A673 (cell line): ENCODE measurements around the gene OR51S1.

ENCODE experiments used
- EZH2 ChIP-seq: fragments of 200-600 bp; sonication (generic); IDR thresholded peaks from 2 replicates; pipeline ENCODE4 v1.6.1; 2017; ENCODE audit warnings: borderline replicate concordance, low read depth, mild to moderate bottlenecking, mixed read lengths, antibody characterized with exemption, low read length; ENCODE audit not compliant: poor library complexity, severe bottlenecking
- TF ChIP-seq, protein P1 (sequence below): fragments of 300-800, 200-600 bp; sonication (generic); conservative IDR thresholded peaks from 2 replicates; pipeline ENCODE4 v1.5.1; 2017; ENCODE audit warnings: low read depth, mild to moderate bottlenecking, antibody characterized with exemption, low read length, moderate library complexity, mixed read lengths

- TF ChIP-seq, protein P1, sequence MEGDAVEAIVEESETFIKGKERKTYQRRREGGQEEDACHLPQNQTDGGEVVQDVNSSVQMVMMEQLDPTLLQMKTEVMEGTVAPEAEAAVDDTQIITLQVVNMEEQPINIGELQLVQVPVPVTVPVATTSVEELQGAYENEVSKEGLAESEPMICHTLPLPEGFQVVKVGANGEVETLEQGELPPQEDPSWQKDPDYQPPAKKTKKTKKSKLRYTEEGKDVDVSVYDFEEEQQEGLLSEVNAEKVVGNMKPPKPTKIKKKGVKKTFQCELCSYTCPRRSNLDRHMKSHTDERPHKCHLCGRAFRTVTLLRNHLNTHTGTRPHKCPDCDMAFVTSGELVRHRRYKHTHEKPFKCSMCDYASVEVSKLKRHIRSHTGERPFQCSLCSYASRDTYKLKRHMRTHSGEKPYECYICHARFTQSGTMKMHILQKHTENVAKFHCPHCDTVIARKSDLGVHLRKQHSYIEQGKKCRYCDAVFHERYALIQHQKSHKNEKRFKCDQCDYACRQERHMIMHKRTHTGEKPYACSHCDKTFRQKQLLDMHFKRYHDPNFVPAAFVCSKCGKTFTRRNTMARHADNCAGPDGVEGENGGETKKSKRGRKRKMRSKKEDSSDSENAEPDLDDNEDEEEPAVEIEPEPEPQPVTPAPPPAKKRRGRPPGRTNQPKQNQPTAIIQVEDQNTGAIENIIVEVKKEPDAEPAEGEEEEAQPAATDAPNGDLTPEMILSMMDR: no peak
- no peak for TF ChIP-seq EZH2
Measured at GRCh38 chr11:4851033-4851432, 2.0 kb upstream of the OR51S1 start.
